ENCODE measurements around the gene LSR.
"Not testable (repeated sequence)": the region's sequence is repeated elsewhere in the genome, so short reads cannot be mapped to it uniquely, and the experiment has no call there.

LSR gene

DNA sequence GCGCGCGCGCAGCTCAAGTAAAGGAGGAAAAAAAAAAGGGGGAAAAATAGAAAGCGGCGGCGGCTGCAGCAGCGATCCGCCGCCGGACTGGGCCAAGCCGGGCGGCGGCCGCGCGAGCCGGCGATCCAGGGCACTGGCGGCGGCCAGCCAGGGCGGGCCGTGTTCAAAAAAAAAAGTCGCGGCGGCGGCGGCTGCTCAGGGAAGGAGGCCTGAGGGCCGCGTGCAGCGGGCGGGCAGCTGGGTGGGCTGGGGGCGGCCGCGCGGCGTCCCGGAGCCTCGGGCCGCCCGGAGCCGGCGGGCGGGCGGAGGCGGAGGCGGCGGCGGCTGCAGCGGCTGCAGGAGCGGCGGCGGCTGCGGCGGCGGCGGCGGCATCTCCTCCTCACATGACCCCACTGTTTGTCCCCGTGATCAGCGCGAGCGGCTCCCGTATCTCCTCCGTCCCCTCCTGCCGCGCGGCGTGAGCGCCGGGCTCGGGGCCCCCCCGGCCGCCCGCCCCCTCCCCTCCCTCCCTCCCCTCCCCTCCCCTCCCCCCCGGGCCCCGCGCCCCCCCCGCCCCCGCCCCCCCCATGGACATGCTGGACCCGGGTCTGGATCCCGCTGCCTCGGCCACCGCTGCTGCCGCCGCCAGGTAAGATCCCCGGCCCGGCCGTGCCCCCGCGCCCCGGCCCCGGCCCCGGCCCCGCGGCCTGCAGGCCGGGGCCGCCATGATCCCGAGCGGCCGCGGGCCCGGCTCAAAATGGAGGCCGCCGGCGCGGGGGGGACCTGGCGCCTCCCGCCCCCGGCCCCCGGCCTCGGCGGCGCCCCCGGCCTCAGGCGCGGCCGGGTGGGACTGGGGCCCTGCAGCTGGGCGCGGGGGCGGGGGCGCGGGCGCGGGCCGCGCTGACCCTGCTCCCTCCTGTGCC lies 20.0 kb downstream of the LSR start, which contains the start of gene USF2:
Gene USF2 (plus strand): TSS at position 427 of the 902 bp plus-strand sequence. CDS start 140 bp downstream, at position 567.
- DNase-seq, result peak; percentile 64 to 93

GRCh38 chr19:35269438-35270117 lies 20.8 kb downstream of the LSR start:
- peak; percentile 63 to 93 for DNase-seq

DNA sequence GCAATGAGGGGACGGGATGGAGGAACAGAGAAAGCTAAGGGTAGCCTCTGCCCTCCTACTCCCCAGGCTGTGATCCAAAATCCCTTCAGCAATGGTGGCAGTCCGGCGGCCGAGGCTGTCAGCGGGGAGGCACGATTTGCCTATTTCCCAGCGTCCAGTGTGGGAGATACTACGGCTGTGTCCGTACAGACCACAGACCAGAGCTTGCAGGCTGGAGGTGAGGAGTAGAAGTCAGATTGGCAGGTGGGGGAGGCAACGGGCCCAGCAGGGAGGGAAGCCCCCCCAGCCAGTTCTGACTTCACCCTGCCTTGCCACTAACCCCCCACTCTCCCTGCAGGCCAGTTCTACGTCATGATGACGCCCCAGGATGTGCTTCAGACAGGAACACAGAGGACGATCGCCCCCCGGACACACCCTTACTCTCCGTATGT lies 21.6 kb downstream of the LSR start:
- no peak for DNase-seq

DNA sequence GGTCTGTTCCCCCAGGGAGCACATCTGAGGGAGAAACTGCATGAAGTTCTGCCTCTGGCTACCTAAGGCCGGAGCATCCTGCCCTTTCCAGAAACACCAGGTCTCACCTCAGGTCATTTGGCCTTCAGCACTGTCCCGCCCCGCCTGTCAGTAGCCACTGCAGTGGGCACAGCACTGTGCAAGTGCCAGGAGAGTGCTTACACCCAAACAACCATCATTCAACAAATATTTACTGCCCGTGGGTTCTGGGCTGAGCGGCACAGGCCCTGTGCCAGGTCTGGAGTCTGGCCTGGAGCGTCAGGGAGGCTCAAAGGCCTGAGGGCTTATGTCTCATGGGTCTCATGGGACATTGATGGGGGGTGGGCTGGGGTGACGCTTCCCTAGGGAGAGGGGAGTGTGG lies 22.7 kb downstream of the LSR start:
- no peak for DNase-seq

DNA sequence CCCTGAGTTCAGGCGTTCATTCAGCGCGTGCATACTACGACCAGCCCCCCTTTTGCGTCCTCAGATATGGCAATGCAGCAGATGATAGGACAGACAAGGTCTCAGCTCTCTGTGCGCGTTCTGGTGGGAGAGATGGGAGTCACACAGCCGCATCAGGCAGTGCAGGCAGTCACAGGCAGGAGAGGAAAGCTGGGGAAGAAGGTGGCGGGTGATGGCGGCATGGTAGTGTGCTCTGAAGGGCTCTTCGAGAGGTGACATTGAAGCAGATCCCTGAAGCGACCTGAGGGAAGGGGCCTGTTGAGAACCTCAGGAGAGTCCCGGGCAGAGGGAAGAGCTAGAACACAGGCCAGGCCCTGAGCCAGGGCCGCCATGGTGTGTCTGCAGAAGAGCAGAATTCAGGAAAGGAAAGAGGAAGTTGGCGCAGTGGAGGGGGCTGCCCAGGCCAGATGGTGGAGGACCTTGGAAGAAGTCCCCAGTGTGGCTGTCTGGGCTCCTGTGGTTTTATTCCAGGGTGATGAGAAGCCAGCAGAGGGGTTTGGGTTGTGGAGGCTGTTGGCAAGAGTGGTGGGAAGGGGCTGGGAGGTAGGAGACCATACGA lies 23.4 kb downstream of the LSR start:
- no peak for DNase-seq

- no peak for DNase-seq
These were observed 24.3 kb downstream of the LSR start for GRCh38 chr19:35272954-35273649.

- no peak for DNase-seq
These were observed 25.0 kb downstream of the LSR start for GRCh38 chr19:35273686-35274259.

- DNase-seq, result no peak
These were observed 25.5 kb downstream of the LSR start for GRCh38 chr19:35274323-35274722.

DNA sequence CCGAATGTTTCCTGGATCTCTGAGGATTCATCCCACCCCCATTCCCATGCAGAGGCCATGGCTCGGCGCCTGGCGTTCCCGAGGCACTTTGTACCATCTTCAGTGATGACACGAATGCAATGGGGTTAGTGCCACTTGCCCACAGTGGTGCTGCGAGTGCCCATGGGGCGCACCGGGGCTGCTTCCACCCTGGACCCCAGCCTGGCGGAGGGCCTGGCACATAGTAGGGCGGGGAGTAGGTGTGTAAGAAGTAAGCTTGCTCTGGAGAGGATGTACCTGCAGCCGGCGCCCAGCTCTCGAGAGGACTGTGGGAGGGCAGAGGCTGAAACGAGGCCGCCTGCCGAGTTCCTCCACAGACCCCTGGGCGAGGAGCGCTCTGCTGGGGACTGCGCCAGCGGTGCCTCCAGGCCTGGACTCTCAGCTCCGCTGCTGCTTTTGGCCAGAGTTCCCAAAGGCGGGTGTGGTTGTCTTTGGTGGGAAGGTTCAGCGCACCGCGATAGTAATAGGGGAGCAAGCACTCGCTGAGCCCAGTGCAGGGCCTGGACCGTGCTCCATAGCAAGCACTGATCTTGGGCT lies 28.0 kb downstream of the LSR start:
- no peak for DNase-seq

DNA sequence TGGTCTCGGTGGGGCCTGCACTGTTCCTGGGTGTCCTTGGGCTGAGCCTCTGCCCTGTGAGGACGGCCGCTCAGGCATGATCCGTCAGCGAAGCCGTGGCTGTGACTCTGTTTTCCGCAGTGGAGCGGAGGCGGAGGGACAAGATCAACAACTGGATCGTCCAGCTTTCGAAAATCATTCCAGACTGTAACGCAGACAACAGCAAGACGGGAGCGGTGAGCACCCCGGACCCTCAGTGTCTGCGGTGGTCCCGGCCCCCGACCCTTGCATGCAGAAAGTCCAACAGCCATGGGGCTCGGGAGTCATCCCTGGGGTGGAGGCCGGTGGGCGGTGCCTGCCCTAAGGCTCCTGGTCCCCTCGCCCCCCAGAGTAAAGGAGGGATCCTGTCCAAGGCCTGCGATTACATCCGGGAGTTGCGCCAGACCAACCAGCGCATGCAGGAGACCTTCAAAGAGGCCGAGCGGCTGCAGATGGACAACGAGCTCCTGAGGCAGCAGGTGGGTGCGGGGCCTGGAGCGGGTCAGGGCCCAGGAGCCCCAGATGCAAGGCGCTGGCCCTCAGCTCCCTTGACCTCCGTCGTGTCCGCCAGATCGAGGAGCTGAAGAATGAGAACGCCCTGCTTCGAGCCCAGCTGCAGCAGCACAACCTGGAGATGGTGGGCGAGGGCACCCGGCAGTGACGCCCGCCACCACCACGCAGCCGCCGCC lies 29.9 kb downstream of the LSR start:
- DNase-seq, result no peak

DNA sequence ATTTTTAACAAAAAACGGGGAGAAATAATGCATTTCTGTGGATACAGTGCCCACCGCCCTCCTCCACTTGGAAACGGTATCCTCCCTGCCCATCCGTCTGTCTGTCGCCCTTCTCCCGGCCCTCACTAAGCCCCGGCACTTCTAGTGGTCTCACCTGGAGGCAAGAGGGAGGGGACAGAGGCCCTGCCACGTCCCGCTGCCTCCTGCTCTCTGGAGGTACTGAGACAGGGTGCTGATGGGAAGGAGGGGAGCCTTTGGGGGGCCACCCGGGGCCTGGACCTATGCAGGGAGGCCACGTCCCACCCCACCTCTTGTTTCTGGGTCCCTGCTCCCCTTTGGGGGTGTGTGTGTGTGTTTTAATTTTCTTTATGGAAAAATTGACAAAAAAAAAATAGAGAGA lies 30.6 kb downstream of the LSR start:
- DNase-seq, result no peak

GRCh38 chr19:35279985-35280821 lies 31.4 kb downstream of the LSR start:
- no peak for DNase-seq

DNA sequence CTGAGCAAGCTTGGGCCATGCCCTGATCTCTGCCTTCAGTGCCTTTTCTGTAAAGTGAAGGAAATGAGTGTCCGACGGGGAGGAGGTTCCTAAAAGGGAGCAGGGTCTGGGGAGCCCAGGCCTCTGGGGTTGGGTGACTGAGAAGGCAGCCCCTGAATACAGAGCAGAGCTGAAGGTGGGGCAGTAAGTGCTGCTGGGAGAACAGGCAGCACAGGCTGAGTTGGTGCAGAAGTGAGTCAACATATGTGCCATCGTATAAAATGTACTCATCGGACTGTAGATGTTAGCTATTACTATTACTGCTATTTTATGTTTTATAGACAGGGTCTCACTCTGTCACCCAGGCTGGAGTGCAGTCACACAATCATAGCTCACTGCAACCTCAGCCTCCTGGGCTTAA lies 32.5 kb downstream of the LSR start:
- no peak for DNase-seq

DNA sequence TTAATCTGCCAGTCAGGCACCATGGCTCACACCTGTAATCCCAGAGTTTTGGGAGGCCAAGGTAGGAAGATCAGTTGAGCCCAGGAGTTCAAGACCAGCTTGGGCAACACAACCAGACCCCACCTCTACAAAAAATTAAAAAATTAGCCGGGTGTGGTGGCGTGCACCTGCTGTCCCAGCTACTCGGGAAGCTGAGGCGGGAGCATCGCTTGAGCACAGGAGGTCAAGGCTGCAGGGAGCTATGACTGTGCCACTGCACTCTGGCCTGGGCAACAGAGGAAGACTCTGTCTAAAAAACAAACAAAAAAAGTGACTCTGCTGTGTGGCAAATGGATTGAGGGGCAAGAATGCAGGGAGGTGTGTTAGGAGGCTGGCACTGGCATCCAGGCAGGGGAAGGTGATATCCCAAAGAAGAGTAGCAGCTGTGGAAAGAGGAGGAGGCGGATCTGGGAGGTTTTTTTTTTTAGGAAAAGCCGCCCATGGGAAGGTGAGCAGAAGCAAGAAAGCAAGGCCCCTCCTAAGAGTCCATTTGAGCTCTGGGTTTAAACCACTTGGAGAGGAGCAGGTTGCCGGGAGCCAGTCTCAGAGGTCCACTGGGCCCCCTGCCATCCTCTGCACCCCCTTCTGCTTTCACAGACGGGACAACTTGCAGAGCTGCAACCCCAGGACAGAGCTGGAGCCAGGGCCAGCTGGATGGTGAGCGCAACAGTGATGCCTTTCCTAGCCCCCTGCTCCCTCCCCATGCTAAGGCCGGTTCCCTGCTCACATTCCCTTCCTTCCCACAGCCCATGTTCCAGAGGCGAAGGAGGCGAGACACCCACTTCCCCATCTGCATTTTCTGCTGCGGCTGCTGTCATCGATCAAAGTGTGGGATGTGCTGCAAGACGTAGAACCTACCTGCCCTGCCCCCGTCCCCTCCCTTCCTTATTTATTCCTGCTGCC lies 35.6 kb downstream of the LSR start:
- no peak for DNase-seq

GRCh38 chr19:35285095-35285449 lies 36.3 kb downstream of the LSR start:
- no peak for DNase-seq

DNA sequence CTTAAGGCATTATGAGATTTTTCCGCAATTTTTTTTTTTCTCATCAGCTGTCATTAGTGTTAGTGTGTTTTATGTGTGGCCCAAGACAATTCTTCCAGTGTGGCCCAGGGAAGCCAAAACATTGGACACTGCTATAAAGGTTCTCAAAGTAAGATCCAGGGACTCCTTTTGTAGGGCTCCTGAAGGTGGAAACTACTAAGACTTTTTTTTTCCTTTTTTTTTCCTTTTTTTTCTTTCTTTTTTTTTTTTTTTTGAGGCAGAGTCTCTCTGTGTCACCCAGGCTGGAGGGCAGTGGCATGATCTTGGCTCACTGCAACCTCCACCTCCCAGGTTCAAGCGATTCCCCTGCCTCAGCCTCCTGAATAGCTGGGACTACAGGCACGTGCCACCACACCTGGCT lies 36.7 kb downstream of the LSR start:
- DNase-seq, result not testable (repeated sequence)

GRCh38 chr19:35286101-35286500 lies 37.3 kb downstream of the LSR start:
- not testable (repeated sequence) for DNase-seq

DNA sequence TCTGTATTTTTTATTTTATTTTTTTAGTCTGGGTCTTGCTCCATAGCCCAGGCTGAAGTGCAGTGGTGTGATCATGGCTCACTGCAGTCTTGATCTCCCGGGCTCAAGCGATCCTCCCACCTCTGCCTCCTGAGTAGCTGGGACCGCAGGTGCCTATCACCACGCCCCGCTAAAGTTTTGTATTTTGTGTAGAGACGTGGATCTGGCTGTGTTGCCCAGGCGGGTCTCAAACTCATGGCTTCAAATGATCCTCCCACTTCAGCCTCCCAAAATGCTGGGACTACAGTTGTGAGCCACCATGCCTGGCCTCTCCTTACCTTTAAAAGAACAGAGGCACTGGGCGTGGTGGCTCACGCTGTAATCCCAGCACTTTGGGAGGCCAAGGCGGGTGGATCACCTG lies 38.9 kb downstream of the LSR start:
- DNase-seq, result no peak

DNA sequence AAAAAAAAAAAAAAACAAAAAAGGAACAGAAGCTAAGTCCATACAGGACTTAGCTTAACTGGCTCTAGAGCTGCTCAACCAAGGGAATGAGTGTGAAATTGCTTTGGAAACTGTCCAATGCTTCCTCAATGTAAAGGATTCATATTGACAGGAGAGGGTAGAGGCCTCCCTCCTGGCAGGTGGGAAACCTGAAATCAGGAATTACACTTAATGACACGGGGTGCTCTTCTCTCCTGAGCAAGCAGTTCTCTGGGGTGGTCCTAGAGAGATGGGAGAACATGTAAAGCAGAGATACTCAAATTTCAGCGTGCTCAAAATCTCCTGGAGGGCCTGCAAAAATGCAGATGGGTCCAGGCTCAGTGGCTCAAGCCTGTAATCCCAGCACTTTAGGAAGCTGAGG lies 39.5 kb downstream of the LSR start:
- DNase-seq, result no peak

DNA sequence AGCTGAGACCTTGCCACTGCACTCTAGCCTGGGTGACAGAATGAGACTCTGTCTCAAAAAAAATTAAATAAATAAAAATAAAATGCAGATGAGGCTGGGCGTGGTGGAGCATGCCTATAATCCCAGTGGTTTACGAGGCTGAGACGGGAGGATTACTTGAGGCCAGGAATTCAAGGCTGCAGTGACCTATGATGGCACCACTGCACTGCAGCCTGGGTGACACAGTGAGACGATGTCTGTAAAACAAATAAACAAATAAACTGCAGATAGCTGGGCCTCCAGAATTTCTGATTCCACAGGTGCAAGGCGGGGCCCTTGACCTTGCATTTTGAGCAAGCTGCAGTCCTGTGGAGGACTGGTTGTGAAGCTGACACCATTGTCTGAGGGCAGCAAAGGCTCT lies 40.1 kb downstream of the LSR start:
- DNase-seq, result no peak

All from NCI-H526 (cell line).